CD14-positive monocyte (primary cell): ENCODE results near the gene ZDHHC8. TPM values are rescaled to one million over a fixed set of nuclear protein-coding genes. Genes with fewer than 3 reads are reported as not detected.
A peak's percentile ranks its signal among the peaks of the same experiment; 100 is the strongest.

Experiments used
- DNase-seq, 3 donors: peaks; one replicate each; pipeline ENCODE4 v3.0.0-alpha.2; 2011 to 2022
- H2AFZ ChIP-seq: 2 replicates; pipeline ENCODE4 v1.6.0; 2012; ENCODE audit warnings: mild to moderate bottlenecking, low read depth, low read length, inconsistent platforms; ENCODE audit not compliant: insufficient read depth, poor library complexity, severe bottlenecking
- H3K27ac ChIP-seq, 2 donors: 1 replicate in 1 of 2; 2 replicates in 1 of 2; pipeline ENCODE4 v1.5.1; 2012 to 2013; ENCODE audit warnings: low read length in 2 of 2, control low read depth in 1 of 2, inconsistent platforms in 1 of 2, low read depth in 1 of 2, mild to moderate bottlenecking in 1 of 2
- H3K27me3 ChIP-seq, 2 donors: one replicate each; pipeline versions ENCODE4 v1.6.0 to v1.6.1; 2011 to 2013; ENCODE audit warnings: low read length in 2 of 2; ENCODE audit not compliant: control insufficient read depth in 2 of 2, insufficient read depth in 2 of 2
- H3K36me3 ChIP-seq, 2 donors: replicated peaks in 1 of 2; 1 replicate in 1 of 2; 2 replicates in 1 of 2; pipeline versions ENCODE4 v1.5.1 to v1.6.1; 2012 to 2013; ENCODE audit warnings: low read length in 2 of 2, control low read depth in 1 of 2, inconsistent platforms in 1 of 2, mild to moderate bottlenecking in 1 of 2; ENCODE audit not compliant: insufficient read depth in 2 of 2, control insufficient read depth in 1 of 2
- H3K4me1 ChIP-seq, 2 donors: 1 replicate in 1 of 2; 2 replicates in 1 of 2; pipeline versions ENCODE4 v1.5.1 to v1.6.1; 2012 to 2013; ENCODE audit warnings: low read length in 2 of 2, control low read depth in 1 of 2, inconsistent platforms in 1 of 2, mild to moderate bottlenecking in 1 of 2, moderate library complexity in 1 of 2; ENCODE audit not compliant: insufficient read depth in 2 of 2, control insufficient read depth in 1 of 2
- H3K4me2 ChIP-seq: replicated peaks from 2 replicates; pipeline ENCODE3; 2012; ENCODE audit warnings: low read length, moderate library complexity, mild to moderate bottlenecking; ENCODE audit not compliant: poor library complexity, severe bottlenecking; ENCODE audit errors: extremely low read depth
- H3K4me3 ChIP-seq, 3 experiments: fragments of 200-600 bp in 1 of 3; sonication (generic) in 1 of 3; replicated peaks in 1 of 3; 1 replicate in 2 of 3; 2 replicates in 1 of 3; pipeline ENCODE4 v1.5.1; 2011 to 2013; ENCODE audit warnings: low read length in 3 of 3, mild to moderate bottlenecking in 3 of 3, control low read depth in 2 of 3, low read depth in 2 of 3, inconsistent platforms in 1 of 3, moderate library complexity in 1 of 3
- H3K79me2 ChIP-seq: 2 replicates; pipeline ENCODE4 v1.6.0; 2012; ENCODE audit warnings: mild to moderate bottlenecking, control low read depth, inconsistent platforms, low read length, moderate library complexity; ENCODE audit not compliant: insufficient read depth
- H3K9ac ChIP-seq: 2 replicates; pipeline ENCODE4 v1.6.0; 2017; ENCODE audit warnings: low read length, mild to moderate bottlenecking; ENCODE audit not compliant: insufficient read depth, poor library complexity, severe bottlenecking
- H3K9me3 ChIP-seq, 2 donors: replicated peaks in 1 of 2; 1 replicate in 1 of 2; 2 replicates in 1 of 2; pipeline versions ENCODE4 v1.5.1 to v1.6.1; 2012 to 2013; ENCODE audit warnings: low read length in 2 of 2, control low read depth in 1 of 2; ENCODE audit not compliant: control insufficient read depth in 1 of 2, insufficient read depth in 1 of 2
- H4K20me1 ChIP-seq: 2 replicates; pipeline ENCODE4 v1.6.0; 2012; ENCODE audit warnings: mild to moderate bottlenecking, low read length, control low read depth, moderate library complexity; ENCODE audit not compliant: insufficient read depth
- H3K27ac Mint-ChIP-seq, 7 donors: one replicate each; pipeline ENCODE4 v1.8.0; 2020; ENCODE audit warnings: mild to moderate bottlenecking in 7 of 7, mixed read lengths in 7 of 7, moderate library complexity in 6 of 7, inconsistent platforms in 2 of 7
- H3K27me3 Mint-ChIP-seq, 3 donors: one replicate each; pipeline ENCODE4 v1.8.0; 2021 to 2022; ENCODE audit warnings: low read depth in 3 of 3, mild to moderate bottlenecking in 3 of 3, mixed read lengths in 3 of 3, moderate library complexity in 3 of 3, inconsistent platforms in 1 of 3
- H3K36me3 Mint-ChIP-seq, 2 donors: one replicate each; pipeline ENCODE4 v1.8.0; 2020; ENCODE audit warnings: mixed read lengths in 2 of 2, inconsistent platforms in 1 of 2, mild to moderate bottlenecking in 1 of 2
- H3K4me1 Mint-ChIP-seq: one replicate; pipeline ENCODE4 v1.8.0; 2020; ENCODE audit warnings: mild to moderate bottlenecking, mixed read lengths
- H3K4me3 Mint-ChIP-seq, 2 donors: one replicate each; pipeline ENCODE4 v1.8.0; 2020; ENCODE audit warnings: mild to moderate bottlenecking in 2 of 2, mixed read lengths in 2 of 2, moderate library complexity in 1 of 2
- H3K9me3 Mint-ChIP-seq, 7 donors: one replicate each; pipeline ENCODE4 v1.8.0; 2020 to 2022; ENCODE audit warnings: mixed read lengths in 7 of 7, mild to moderate bottlenecking in 6 of 7, moderate library complexity in 6 of 7, inconsistent platforms in 2 of 7
- WGBS: methylation state at CpG from one replicate; pipeline ENCODE4 v1.1.5; 2013; ENCODE audit warnings: missing lambda C conversion rate; ENCODE audit not compliant: insufficient coverage; 5-methylcytosine and 5-hydroxymethylcytosine counted together
- intact Hi-C, 2 donors: fragments of 100-400 bp; cut with micrococcal nuclease; formaldehyde crosslinking; loops; one replicate each; pipeline versions ENCODE4 v1.15.0 to v1.15.1; 2023
- polyA plus RNA-seq, 3 donors: library from polyadenylated mRNA; depleted of rRNA in 1 of 3; unstranded in 2 of 3; stranded (reverse) in 1 of 3; fragments of 300-500 nt in 2 of 3; fragments of >200 nt in 1 of 3; fragmentation: Illumina TruSeq in 2 of 3; gene quantifications; 1 replicate in 2 of 3; 2 replicates in 1 of 3; pipeline ENCODE4 v1.2.3, GENCODE V29; 2012 to 2021
- TF ChIP-seq, protein P1 (sequence below): fragments of 200-600 bp; IDR thresholded peaks from one replicate; pipeline ENCODE4 v1.8.0; 2022; ENCODE audit warnings: antibody characterized with exemption, mild to moderate bottlenecking

Gene ZDHHC8
- polyA plus RNA-seq, 3 donors = 0.73 to 76.3 (median 1.1) TPM

DNA sequence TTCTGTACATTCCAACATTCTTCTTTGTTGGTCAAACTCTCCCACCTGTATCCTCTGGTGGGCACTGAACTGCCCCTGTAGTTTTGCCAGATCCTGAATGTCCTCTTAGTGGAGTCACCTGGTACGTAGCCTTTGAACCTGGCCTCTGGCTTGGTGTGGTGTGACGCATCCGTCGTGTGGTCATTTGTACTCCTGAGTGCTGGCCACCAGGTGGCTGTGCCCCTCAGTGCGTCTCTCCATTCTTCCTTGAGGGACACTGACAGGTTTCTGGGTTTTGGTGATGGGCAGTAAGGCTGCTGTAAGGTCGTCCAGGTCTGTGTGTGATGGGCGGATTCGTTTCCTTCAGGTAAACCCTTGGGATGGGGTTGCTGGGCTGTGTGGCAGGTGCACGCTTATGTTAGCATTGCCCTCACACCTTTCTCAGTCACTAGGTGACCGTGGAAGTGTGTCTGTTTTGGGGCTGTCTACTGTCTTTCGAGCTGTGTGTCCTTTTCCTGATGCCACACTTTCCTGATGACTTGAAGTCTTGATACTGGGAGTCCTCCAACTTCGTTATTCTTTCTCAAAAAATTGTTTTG is 29.3 kb upstream of the ZDHHC8 start:
- Mint-ChIP-seq H3K27me3 (peaks cover 0 to 1% (median 0%) of the 10 kb centered on the region in 3 donors), H3K27ac (peak overlapping the region in 3 of 7 donors; percentile 12 to 71 (median 32)), H3K4me3 (no peak overlapping the region), H3K9me3 (no peaks in the 10 kb centered on the region), H3K36me3 (peaks cover 70 to 95% of the 10 kb centered on the region in 2 donors), H3K4me1 (peaks cover 13% of the 10 kb centered on the region)
- peaks cover 0 to 9% of the 10 kb centered on the region in 2 donors for H3K4me1 ChIP-seq
- H3K9ac ChIP-seq = no peak overlapping the region
- 92% methylated on average over 5 of the region's 12 CpGs for WGBS
- intact Hi-C loops = no loop called here
- H3K36me3 ChIP-seq = peaks cover 65 to 84% of the 10 kb centered on the region in 2 donors
- no peak overlapping the region for H3K4me2 ChIP-seq
- no peak overlapping the region for H3K27ac ChIP-seq
- DNase-seq = no peak
- H4K20me1 ChIP-seq = no peaks in the 10 kb centered on the region
- peaks cover 9% of the 10 kb centered on the region for H3K79me2 ChIP-seq
- no peaks in the 10 kb centered on the region for H3K27me3 ChIP-seq
- TF ChIP-seq, protein P1, sequence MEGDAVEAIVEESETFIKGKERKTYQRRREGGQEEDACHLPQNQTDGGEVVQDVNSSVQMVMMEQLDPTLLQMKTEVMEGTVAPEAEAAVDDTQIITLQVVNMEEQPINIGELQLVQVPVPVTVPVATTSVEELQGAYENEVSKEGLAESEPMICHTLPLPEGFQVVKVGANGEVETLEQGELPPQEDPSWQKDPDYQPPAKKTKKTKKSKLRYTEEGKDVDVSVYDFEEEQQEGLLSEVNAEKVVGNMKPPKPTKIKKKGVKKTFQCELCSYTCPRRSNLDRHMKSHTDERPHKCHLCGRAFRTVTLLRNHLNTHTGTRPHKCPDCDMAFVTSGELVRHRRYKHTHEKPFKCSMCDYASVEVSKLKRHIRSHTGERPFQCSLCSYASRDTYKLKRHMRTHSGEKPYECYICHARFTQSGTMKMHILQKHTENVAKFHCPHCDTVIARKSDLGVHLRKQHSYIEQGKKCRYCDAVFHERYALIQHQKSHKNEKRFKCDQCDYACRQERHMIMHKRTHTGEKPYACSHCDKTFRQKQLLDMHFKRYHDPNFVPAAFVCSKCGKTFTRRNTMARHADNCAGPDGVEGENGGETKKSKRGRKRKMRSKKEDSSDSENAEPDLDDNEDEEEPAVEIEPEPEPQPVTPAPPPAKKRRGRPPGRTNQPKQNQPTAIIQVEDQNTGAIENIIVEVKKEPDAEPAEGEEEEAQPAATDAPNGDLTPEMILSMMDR = no peak
- no peak overlapping the region for H2AFZ ChIP-seq
- H3K9me3 ChIP-seq = no peaks in the 10 kb centered on the region
- H3K4me3 ChIP-seq = no peak overlapping the region

DNA sequence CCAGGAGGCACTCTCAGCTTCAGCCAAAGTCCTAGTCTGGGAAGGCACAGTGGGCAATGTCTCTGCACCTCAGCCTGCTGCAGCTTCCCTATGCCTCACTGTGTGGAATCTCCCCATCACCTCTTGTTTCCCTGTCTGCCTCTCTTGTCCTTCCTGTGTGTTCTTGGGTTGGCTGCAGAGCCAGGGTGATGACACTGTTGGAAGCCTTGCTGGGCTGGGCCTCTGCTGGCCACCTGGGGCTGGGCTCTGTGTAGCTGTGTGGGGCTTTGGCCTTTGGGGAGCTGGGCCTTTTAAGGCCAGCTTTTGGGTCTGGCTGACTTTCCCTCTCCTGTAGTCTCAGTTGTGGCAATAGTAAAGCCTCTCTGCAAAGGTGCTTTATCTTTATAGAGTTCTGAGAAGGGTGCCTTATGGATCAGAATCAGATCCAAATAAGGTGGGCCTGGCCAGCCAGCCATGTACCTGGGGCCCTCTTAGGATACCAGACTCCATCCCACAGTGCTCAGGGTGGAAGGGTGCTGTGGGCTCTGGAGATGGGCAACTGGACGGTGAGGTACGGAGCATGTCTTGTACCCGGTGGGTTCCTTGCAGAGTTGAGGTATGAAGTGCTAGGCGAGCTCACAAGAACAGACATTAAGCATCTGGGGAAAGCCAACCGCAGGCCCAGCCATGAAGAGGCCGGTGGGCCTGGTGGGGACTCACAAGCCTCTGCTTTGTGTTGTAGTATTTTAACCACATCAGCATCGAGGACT is 26.0 kb upstream of the ZDHHC8 start:
- Histone ChIP-seq H3K9ac (no peak overlapping the region), H3K27ac (peak overlapping the region in 1 of 2 donors; percentile 41), H4K20me1 (peaks cover 3% of the 10 kb centered on the region), H3K4me2 (no peak overlapping the region), H3K4me3 (no peak overlapping the region), H3K9me3 (no peaks in the 10 kb centered on the region), H3K27me3 (no peaks in the 10 kb centered on the region), H2AFZ (no peak overlapping the region), H3K4me1 (peaks cover 0 to 9% of the 10 kb centered on the region in 2 donors), H3K36me3 (peaks cover 77 to 88% of the 10 kb centered on the region in 2 donors), H3K79me2 (peaks cover 9% of the 10 kb centered on the region)
- H3K9me3 Mint-ChIP-seq = no peaks in the 10 kb centered on the region
- peaks cover 13% of the 10 kb centered on the region for H3K4me1 Mint-ChIP-seq
- 100% methylated on average over 5 of the region's 7 CpGs for whole genome bisulfite sequencing
- intact Hi-C loops = no loop called here
- peaks cover 63 to 91% of the 10 kb centered on the region in 2 donors for H3K36me3 Mint-ChIP-seq
- no peak overlapping the region for H3K4me3 Mint-ChIP-seq
- peak overlapping the region in 2 of 7 donors; percentile 50 to 56 for H3K27ac Mint-ChIP-seq
- no peak for DNase-seq
- peaks cover 0 to 2% (median 1%) of the 10 kb centered on the region in 3 donors for H3K27me3 Mint-ChIP-seq
- TF ChIP-seq, protein P1 = no peak
